ENCODE results near the gene DLEC1. TPM values are rescaled to one million over a fixed set of nuclear protein-coding genes. Genes with fewer than 3 reads are reported as not detected.

The DLEC1 gene
- total RNA-seq, 2 experiments from 2014 or later = 0.20 to 0.36 TPM

DNA sequence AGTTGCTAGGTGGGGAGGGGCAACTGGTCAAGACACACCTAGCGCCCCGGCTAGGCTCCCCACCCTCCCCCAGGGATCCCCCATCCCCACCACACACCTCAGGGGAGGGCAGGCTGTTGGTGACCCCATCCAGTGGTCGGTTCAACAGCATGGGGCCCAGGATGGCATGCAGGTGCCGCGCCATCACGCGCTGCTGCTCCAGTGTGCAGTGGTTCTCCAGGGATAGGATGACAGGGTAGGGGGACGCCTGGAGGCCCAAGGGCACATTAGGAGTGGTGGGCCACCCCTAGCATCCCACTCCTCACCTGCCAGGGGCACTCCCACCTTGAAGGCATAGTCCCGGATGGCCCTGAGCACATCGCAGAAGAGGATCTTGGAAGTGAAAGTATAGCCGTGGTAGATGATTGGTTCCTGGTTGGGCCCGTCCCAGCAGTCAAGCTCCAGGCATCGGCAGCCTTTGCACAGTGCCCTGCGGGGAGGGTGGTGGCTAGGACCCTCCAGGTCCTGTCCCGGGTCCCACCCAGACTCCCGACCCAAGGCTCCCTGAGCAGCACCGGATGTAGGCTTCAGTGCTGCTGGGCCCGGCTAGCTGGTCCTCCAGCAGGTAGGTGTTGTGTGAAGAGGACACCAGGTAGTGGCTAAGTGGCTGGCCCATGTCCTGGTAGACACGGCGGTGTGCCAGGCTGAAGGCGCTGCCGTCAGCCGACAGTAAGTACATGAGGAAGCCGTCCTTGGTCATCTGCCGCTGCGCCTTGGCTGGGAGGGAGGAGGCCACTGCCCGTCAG is 29.0 kb upstream of the DLEC1 start:
- TF ChIP-seq CTCF (IDR thresholded peaks at IDR 0.05) = no peak
- H3K4me1 Mint-ChIP-seq (ENCODE audit: low read depth) = no peaks in the 10 kb centered on the region
- peaks cover 7% of the 10 kb centered on the region for H3K36me3 Mint-ChIP-seq (ENCODE audit: low read depth)
- CTCF ChIA-PET = interaction anchor here (1.4 kb wide), 1 partner anchor 13 kb away, joined by 5 read pairs; no protein-coding TSS in a partner anchor
- DNase-seq = no peak
- no peaks in the 10 kb centered on the region for H3K9me3 Mint-ChIP-seq
- no peaks in the 10 kb centered on the region for H3K27me3 Mint-ChIP-seq
- POLR2A ChIA-PET = interaction anchor here (1.6 to 2.4 kb wide), 2 partner anchors 8 to 16 kb away, joined by 4 to 8 read pairs; no protein-coding TSS in a partner anchor
- peak; percentile 36 for ATAC-seq
- H3K4me3 Mint-ChIP-seq = no peak overlapping the region
- intact Hi-C loops (cut with micrococcal nuclease) = no loop called here
- H3K27ac Mint-ChIP-seq = no peak overlapping the region

DNA sequence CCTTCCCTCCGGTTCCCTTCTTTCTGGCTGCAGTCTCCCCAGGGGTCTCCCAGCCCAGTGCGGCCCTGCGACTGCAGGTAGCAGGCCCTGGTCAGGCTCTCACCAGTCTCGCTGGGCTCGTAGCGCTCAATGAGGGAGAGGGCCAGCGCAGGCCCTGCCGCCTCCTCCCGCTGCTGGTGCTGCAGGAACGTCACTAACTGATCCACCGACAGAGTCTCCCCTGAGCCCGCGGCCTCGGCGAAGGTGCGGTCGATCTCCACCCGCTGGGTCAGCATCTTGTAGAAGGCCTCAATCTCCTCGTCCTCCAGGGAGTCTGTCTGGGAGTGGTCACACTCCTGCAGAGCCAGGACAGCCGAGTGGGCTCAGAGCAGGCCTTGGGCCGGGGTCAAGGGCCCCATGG is 27.9 kb upstream of the DLEC1 start:
- no peak for TF ChIP-seq CTCF (IDR thresholded peaks at IDR 0.05)
- Mint-ChIP-seq H3K9me3 (peaks cover 3% of the 10 kb centered on the region), H3K27ac (no peak overlapping the region), H3K27me3 (no peaks in the 10 kb centered on the region), H3K36me3 (ENCODE audit: low read depth) (peaks cover 17% of the 10 kb centered on the region), H3K4me1 (ENCODE audit: low read depth) (no peaks in the 10 kb centered on the region), H3K4me3 (no peak overlapping the region)
- intact Hi-C loops (cut with micrococcal nuclease) = no loop called here
- ATAC-seq (no peak), DNase-seq (no peak)
- ChIA-PET CTCF (interaction anchor here (1.5 kb wide), 1 partner anchor 12 kb away, joined by 3 read pairs; no protein-coding TSS in a partner anchor), POLR2A (interaction anchor here (2.4 kb wide), 1 partner anchor 10 kb away, joined by 8 read pairs; no protein-coding TSS in a partner anchor)

DNA sequence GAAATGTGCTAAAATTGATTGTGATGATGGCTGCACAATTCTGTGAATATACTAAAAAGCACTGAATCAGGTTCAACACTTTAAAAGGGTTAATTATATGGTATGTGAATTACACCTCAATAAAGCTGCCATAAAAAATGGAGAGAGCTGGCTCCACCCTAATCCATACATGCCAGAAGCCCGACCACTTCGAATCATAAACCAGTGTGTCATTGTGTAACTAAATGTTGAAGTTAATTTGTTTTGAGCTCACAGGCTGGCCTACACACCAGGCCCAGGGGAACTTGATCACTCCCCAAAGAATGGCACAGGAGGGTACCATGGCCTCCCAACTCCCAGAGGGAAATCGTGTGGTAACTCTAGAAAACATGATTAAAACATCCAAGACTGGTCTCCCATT is 23.5 kb upstream of the DLEC1 start:
- CTCF ChIA-PET = interaction anchor here (1.7 to 2.2 kb wide), 2 partner anchors 12 to 19 kb away, joined by 4 to 8 read pairs; no protein-coding TSS in a partner anchor
- H3K4me3 Mint-ChIP-seq = no peak overlapping the region

DNA sequence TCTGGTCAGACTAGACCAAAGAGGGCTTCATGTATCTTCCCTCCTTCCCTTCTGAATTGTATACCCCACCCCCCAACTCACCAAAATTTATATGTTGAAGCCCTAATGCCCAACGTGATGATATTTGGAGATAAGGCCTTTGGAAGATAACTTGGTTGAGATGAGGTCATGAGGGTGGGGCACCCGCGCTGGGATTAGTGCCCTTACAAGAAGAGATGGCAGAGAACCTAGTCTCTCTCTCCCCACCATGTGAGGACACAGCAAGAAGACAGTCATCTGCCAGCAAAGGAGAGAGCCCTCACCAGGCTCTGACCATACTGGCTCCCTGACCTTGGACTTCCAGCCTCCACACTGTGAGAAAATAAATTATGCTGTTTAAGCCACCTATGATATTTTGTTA is 23.0 kb upstream of the DLEC1 start:
- intact Hi-C loops (cut with micrococcal nuclease) = no loop called here
- ChIA-PET CTCF (interaction anchor here (1.7 to 2.2 kb wide), 2 partner anchors 12 to 19 kb away, joined by 4 to 8 read pairs; no protein-coding TSS in a partner anchor), POLR2A (no interaction called here)
- Mint-ChIP-seq H3K27ac (no peak overlapping the region), H3K27me3 (no peaks in the 10 kb centered on the region), H3K4me1 (ENCODE audit: low read depth) (no peaks in the 10 kb centered on the region), H3K9me3 (peaks cover 8% of the 10 kb centered on the region), H3K4me3 (no peak overlapping the region), H3K36me3 (ENCODE audit: low read depth) (peaks cover 27% of the 10 kb centered on the region)
- DNase-seq (no peak), ATAC-seq (no peak)
- TF ChIP-seq CTCF (IDR thresholded peaks at IDR 0.05) = no peak

More for the DNA sequence above, 23.5 kb upstream of the DLEC1 start:
- Mint-ChIP-seq H3K36me3 (ENCODE audit: low read depth) (peaks cover 27% of the 10 kb centered on the region), H3K27ac (no peak overlapping the region), H3K9me3 (peaks cover 8% of the 10 kb centered on the region), H3K27me3 (no peaks in the 10 kb centered on the region), H3K4me1 (ENCODE audit: low read depth) (no peaks in the 10 kb centered on the region)
- POLR2A ChIA-PET = no interaction called here
- no peak for ATAC-seq
- intact Hi-C loops (cut with micrococcal nuclease) = no loop called here
- DNase-seq = no peak
- no peak for TF ChIP-seq CTCF (IDR thresholded peaks at IDR 0.05)

DNA sequence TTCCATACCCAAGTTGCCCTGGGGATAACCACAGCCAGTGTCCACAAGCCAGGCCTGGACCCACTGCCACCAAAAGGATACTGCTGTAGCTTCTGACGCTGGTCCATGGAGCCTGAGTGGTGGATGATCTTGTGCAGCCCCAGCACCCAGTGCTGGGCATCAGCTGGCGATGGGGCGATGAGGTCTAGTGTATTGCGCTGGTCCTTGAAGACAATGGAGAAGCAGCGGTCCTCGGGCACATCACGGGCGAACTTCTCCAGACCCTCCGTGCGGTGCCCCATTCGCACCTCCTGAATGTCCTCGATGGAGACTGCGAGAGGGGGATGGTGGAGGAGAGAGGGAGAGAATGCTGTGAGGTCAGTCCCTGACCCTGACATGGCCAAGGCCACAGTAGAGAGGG is 22.6 kb upstream of the DLEC1 start:
- ATAC-seq = no peak
- Mint-ChIP-seq H3K27me3 (no peaks in the 10 kb centered on the region), H3K36me3 (ENCODE audit: low read depth) (peaks cover 27% of the 10 kb centered on the region), H3K9me3 (peaks cover 8% of the 10 kb centered on the region), H3K4me3 (no peak overlapping the region), H3K27ac (no peak overlapping the region), H3K4me1 (ENCODE audit: low read depth) (no peaks in the 10 kb centered on the region)
- intact Hi-C loops (cut with micrococcal nuclease) = no loop called here
- POLR2A ChIA-PET = no interaction called here
- no peak for DNase-seq
- TF ChIP-seq CTCF (IDR thresholded peaks at IDR 0.05) = no peak
- CTCF ChIA-PET = interaction anchor here (2.2 kb wide), 1 partner anchor 13 kb away, joined by 8 read pairs; no protein-coding TSS in a partner anchor

All from activated CD8-positive, alpha-beta T cell treated with anti-CD3 and anti-CD28 coated beads for 36 hours (primary cell).